GM18520 (cell line): ENCODE data around the gene PIGBOS1.
"Not testable (repeated sequence)": the region's sequence is repeated elsewhere in the genome, so short reads cannot be mapped to it uniquely, and the experiment has no call there.

Experiments used
- ATAC-seq: cut with Tn5 transposase; IDR thresholded peaks from one replicate; pipeline ENCODE4 v1.9.1; 2021; ENCODE audit not compliant: unreplicated experiment

The PIGBOS1 gene

DNA sequence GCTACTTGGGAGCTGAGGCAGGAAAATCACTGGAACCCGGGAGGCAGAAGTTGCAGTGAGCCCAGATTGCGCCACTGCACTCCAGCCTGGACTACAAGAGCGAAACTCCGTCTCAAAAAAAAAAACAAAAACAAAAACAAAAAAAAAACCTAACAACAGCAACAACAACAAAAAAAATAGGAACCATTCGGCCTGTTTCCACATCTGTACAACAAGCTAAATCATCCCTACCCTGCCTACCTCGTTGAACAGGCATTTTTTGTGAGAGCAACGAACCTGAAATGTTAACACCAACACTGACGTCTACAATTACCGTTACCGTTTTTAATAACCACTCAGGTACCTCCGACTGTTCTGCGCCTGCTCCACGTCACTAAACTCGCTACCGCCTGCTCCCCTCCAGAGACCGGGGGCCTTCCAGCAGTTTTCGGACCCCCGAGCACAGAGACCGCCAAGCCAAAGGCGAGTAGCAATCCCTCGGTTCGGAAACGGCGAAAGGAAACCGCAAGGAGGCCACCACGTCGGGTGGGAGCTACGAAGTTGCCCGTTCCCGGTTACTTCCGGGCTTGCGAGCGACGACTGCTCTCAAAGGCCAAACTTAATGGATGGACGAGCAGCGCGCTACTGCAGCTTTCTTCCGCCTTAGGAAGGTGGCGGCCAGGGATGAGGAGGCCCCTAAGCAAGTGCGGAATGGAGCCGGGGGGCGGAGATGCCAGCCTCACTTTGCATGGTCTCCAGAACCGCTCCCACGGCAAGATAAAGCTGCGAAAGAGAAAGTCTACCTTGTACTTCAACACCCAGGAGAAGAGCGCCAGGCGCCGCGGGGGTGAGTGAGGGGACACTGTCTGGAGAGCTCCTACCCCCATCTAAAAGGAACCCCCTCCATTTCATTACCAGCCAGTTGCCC lies at the start of gene PIGBOS1, which contains the start of gene PIGB:
Gene PIGBOS1 (minus strand): TSS at position 536 of the 907 bp plus-strand sequence. CDS start 1,331 bp downstream, outside the sequence.
Gene PIGB (plus strand): TSS at position 635 of the 907 bp plus-strand sequence. CDS start 29 bp downstream, at position 664.
- ATAC-seq: peak; percentile 79

DNA sequence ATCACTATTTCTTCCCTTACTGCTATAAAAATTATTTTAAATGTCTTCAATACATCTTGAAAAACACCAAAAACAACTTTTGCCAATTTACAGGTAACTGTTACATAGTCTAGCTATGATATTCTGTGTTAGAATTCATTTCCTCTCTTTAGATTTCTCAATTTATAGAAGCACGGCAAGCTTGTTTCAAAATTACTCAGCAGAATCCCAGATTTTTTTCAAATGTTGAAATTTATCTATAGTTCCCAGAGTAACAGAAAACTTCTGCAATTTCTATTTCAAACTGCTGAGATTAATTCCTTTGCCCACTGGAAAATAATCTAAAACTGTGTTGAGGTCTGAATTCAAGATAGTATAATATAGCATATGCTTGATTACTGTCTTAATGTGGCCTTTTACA lies 48.1 kb upstream of the PIGBOS1 start:
- no peak for ATAC-seq

- ATAC-seq: no peak
Observed at GRCh38 chr15:55362641-55363040, 43.7 kb upstream of the PIGBOS1 start.

DNA sequence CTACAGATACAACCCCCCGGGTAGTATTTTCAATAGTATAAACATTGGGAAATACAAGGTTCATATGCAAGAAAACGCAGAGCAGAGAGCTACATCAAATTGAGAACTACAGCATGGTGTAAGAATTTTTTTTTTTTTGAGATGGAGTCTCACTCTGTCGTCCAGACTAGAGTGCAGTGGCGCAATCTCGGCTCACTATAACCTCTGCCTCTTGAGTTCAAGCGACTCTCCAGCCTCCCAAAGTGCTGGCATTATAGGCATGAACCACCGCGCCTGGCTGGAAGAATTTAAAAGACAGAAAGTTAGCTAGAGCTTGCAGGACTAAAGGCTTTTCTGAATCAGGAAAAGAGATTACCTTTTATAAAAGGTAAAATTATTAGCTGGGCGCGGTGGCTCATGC lies 42.1 kb upstream of the PIGBOS1 start:
- ATAC-seq: no peak

GRCh38 chr15:55360256-55360655 lies 41.3 kb upstream of the PIGBOS1 start:
- ATAC-seq: no peak

DNA sequence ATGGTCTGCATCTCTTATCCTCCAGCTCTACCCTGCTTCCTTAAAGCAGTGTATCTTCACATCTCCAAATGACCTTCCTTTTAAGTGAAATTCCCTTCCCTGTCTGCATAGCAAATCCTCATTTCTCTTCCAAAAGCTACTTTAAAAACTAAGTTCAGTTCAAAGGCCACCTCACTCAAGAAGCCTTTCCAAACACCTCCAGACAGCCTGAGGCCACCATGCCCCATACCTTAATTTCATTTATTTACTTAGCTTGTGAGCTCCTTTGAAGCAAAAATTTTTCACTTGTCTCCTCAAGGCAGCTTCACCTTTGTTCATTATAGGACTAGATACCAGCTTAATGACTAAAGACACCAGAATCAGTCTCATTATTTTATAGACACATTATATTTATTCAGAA lies 39.5 kb upstream of the PIGBOS1 start:
- ATAC-seq: no peak

DNA sequence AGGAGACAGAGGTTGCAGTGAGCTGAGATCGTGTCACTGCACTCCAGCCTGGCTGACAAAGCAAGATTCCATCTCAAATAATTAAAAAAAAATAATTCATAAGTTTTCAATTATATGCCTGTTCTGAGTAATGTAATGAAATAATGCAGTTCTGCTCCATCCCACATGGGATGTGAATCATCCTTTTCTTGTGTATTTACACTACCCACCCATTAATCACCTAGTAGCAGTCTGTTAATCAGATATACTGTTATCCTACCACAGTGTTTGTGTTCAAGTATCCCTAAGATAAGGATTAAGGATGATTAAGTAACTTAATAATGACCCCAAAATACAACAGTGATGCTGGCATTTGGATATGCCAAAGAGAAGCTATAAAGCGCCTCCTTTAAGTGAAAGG lies 38.9 kb upstream of the PIGBOS1 start:
- no peak for ATAC-seq

GRCh38 chr15:55356985-55357585 lies 38.2 kb upstream of the PIGBOS1 start:
- no peak for ATAC-seq

DNA sequence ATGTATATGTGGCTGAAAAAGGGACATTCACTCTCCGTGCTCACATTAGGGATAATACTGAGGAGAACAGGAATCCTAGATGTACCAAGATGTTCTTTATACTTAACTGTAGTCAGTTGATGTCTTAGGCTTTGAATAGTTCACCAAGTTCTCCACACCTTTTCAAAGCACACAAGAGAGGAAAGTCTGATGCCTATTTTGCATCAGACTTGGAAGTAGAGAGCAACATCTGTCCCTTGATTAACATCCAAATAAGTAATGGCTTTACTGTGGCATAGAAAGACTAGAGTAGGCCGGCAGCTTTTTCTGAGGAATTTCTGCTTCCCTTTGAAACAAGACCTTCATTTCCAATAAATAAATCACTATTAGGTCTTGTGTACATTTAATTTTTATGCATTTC lies 34.1 kb upstream of the PIGBOS1 start:
- ATAC-seq: no peak

- no peak for ATAC-seq
Observed at GRCh38 chr15:55349282-55349681, 30.4 kb upstream of the PIGBOS1 start.

DNA sequence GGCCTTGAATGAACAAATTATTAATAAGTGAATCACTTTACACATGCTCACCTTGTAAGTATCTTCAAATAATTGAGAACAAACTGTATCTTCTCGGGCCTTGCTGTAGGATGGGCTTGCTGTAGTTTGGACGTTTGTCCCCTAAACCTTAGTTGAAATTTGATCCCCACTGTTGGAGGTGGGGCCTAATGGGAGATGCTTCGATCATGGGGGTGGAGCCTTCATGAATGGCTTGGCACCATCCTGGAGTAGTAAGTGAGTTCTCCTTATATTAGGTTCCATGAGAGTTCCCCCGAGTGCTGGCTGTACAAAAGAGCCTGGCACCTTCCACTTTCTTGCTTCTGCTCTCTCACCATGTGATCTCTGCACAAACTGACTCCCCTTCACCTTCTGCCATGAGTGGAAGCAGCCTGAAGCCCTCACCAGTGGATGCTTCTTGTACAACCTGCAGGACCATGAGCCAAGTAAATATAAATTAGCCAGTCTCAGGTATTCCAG lies 29.4 kb upstream of the PIGBOS1 start:
- no peak for ATAC-seq

- no peak for ATAC-seq
Observed at GRCh38 chr15:55344206-55344605, 25.3 kb upstream of the PIGBOS1 start.

DNA sequence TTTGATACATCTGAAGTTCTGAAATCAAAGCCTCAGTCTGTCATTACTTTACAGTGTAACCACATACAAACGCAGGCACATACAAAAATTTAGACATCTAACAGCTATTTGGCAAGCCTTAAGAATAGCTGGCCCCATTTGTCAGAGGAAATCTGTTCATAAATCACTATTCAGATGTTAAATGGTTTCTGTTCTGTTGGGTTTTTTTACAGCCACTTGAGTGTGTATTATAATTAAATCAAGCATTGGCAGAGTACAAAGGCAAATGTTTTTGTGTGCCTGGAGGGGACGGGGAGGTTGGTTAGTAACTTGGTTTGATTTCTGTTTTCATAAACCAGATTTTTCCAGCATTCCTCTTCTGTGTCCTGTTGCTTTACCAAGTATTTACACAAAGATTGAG lies 24.2 kb upstream of the PIGBOS1 start:
- no peak for ATAC-seq

- ATAC-seq: no peak
Observed at GRCh38 chr15:55337160-55337559, 18.2 kb upstream of the PIGBOS1 start.

- no peak for ATAC-seq
Observed at GRCh38 chr15:55334997-55335396, 16.1 kb upstream of the PIGBOS1 start.

DNA sequence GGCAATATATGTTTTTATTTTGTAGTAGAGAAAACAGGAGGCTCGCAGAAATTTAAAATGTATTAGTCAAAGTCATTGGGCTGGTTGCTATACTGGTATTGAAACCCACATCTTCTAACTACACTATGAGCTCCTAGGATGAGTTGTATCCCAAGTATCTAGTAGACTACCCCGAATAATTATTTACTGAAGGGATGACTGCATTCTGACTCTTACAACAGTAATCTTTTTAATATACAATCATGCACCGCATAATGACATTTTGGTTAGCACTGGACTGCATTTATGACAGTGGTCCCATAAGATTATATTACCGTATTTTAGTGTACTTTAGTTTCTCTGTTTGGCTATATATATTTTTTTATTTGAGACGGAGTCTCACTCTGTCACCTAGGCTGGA lies 15.4 kb upstream of the PIGBOS1 start:
- ATAC-seq: no peak

DNA sequence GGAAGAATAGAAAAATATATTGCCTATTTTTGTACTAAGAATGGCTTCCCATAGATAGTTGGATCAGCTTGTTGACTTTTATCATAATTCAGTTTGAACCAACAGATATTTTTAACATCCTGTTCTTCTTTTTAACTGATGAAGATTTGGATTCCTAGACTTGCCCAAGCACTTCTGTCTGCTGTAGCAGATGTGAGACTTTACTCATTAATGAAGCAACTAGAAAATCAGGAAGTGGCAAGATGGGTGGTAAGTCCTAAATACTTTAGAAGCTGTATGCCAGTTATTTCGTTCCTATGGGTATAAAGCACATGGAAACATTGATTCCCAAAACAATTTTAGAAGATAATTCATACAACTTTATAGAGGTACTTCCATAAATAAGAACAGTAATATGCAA lies 8.5 kb upstream of the PIGBOS1 start:
- no peak for ATAC-seq

- no peak for ATAC-seq
Observed at GRCh38 chr15:55322467-55322866, 3.5 kb upstream of the PIGBOS1 start.

GRCh38 chr15:55320963-55321362 lies 2.0 kb upstream of the PIGBOS1 start:
- no peak for ATAC-seq

DNA sequence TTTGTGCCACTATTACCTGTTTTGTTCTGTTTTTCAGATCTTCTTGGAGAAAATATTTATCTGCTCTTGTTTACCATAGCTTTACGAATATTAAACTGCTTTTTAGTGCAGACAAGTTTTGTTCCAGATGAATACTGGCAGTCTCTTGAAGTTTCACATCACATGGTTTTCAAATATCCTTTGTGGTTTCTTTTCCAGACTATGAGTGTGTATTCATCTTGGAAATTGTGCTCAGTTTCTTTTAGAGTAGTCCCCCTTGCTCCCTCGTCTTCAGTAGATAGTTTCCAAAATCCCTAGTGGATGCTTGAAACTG lies 1.3 kb upstream of the PIGBOS1 start:
- ATAC-seq: no peak

DNA sequence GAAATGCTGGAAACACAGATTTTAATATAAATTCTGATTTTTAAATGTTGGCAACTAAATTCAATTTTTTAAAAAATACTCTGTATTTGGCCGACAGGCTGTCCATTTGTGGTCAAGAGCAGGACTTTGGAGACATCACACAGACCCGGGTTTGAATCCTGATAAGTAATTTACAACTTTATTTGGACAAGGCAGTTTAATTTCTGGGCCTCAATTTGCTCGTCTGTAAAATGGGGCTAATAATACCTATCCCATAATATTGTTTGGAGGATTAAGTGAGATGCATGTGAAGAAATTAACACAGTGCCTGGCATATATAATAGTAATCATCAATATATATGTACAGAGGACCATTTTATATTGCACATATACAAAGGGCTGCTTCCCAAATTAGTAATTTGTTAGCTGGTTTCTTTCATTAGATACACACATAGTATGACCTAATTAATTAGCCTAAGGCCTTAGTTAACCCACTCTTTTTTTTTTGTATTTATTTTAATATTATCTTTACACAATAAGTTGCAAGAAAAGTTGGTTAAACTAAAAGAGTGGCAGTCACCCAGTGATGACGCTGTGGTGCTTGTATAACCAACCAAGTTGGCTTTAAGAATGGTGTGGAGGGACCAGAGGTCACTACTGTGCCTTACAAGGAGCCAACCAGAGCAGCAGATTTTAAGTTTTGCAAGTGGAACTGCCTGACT lies 764 bp upstream of the PIGBOS1 start:
- peak; percentile 44 for ATAC-seq

DNA sequence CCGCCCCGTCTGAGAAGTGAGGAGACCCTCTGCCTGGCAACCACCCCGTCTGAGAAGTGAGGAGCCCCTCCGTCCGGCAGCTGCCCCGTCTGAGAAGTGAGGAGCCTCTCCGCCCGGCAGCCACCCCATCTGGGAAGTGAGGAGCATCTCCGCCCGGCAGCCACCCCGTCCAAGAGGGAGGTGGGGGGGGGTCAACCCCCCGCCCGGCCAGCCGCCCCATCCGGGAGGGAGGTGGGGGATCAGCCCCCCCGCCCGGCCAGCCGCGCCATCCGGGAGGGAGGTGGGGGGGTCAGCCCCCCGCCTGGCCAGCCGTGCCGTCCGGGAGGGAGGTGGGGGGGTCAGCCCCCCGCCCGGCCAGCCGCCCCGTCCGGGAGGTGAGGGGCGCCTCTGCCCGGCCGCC lies 16.1 kb downstream of the PIGBOS1 start:
- ATAC-seq: not testable (repeated sequence)
